Muscle of leg (tissue), 11 donors: ENCODE measurements around the gene TUB. TPM values are rescaled to one million over a fixed set of nuclear protein-coding genes. Genes with fewer than 3 reads are reported as not detected.

Experiments used
- DNase-seq: peaks from one replicate; pipeline ENCODE4 v3.0.0; 2013
- H3K27ac ChIP-seq: one replicate; pipeline ENCODE4 v1.5.1; 2013; ENCODE audit warnings: mild to moderate bottlenecking, low read length, control low read depth
- H3K27me3 ChIP-seq: one replicate; pipeline ENCODE4 v1.6.1; 2013; ENCODE audit warnings: low read length; ENCODE audit not compliant: control insufficient read depth, insufficient read depth
- H3K36me3 ChIP-seq: one replicate; pipeline ENCODE4 v1.6.1; 2013; ENCODE audit warnings: low read length; ENCODE audit not compliant: control insufficient read depth, insufficient read depth
- H3K4me1 ChIP-seq: one replicate; pipeline ENCODE4 v1.6.1; 2013; ENCODE audit warnings: low read length; ENCODE audit not compliant: control insufficient read depth, insufficient read depth
- H3K4me3 ChIP-seq: one replicate; pipeline ENCODE4 v1.5.1; 2013; ENCODE audit warnings: low read length, control low read depth
- H3K9me3 ChIP-seq: replicated peaks from 2 replicates; pipeline ENCODE4 v1.6.1; 2013; ENCODE audit warnings: low read depth, low read length; ENCODE audit not compliant: control insufficient read depth
- WGBS: methylation state at CpG from one replicate; pipeline ENCODE4 v1.1.5; 2013; ENCODE audit warnings: missing lambda C conversion rate; ENCODE audit not compliant: insufficient coverage; 5-methylcytosine and 5-hydroxymethylcytosine counted together
- polyA plus RNA-seq, 8 donors: library from polyadenylated mRNA; unstranded; fragments of 120-200 nt; gene quantifications; one replicate each; pipeline versions ENCODE4 v1.2.1 to v1.2.3, GENCODE V29; 2013; ENCODE audit warnings: inconsistent platforms in 1 of 8, low replicate concordance in 1 of 8; ENCODE audit not compliant: insufficient read length in 8 of 8, insufficient read depth in 1 of 8
- total RNA-seq: library from RNA; stranded (reverse); fragments of 120-200 nt; gene quantifications from one replicate; pipeline ENCODE4 v1.2.4, GENCODE V29; 2013

Gene TUB
- total and polyA plus RNA-seq, 9 donors: 9.5 to 20.3 (median 15.4) TPM

DNA sequence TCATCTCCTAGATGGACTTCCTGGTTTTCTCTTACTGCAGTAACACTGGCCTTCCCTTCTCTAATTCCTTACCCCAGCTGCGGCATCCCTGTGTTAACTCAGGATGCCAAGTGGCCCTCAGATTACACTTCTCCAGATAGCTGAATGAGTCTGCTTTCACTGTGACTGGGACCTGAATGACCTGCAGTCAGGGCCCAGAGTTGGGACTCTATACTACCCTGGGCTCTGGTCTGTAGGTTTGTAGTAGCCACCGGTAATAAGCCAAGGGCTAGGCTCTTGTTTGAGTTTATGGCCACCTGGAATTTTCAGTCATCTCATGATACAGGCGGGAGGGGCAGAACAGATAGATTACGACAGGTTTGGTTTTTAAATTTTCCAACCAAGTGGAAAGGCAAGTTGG lies 24.1 kb downstream of the TUB start:
- DNase-seq: no peak
- 100% methylated on average over 1 of the region's 4 CpGs for WGBS
- Histone ChIP-seq H3K4me1 (no peaks in the 10 kb centered on the region), H3K27ac (no peak overlapping the region), H3K27me3 (no peaks in the 10 kb centered on the region), H3K36me3 (peaks cover 31% of the 10 kb centered on the region), H3K4me3 (no peak overlapping the region), H3K9me3 (no peaks in the 10 kb centered on the region)

- Histone ChIP-seq H3K27ac (no peak overlapping the region), H3K36me3 (peaks cover 26% of the 10 kb centered on the region), H3K27me3 (no peaks in the 10 kb centered on the region), H3K4me1 (peaks cover 3% of the 10 kb centered on the region), H3K9me3 (no peaks in the 10 kb centered on the region), H3K4me3 (no peak overlapping the region)
- 67% methylated on average over 3 of the region's 3 CpGs for WGBS
- no peak for DNase-seq
These were observed 24.7 kb downstream of the TUB start for GRCh38 chr11:8105666-8106065.

- H3K4me3 ChIP-seq: no peak overlapping the region
- H3K27ac ChIP-seq: no peak overlapping the region
- 90% methylated on average over 2 of the region's 2 CpGs for WGBS
- H3K27me3 ChIP-seq: no peaks in the 10 kb centered on the region
- DNase-seq: no peak
- H3K36me3 ChIP-seq: peaks cover 16% of the 10 kb centered on the region
- H3K9me3 ChIP-seq: no peaks in the 10 kb centered on the region
- H3K4me1 ChIP-seq: peaks cover 4% of the 10 kb centered on the region
These were observed 25.7 kb downstream of the TUB start for GRCh38 chr11:8106679-8107078.

GRCh38 chr11:8107642-8108041 lies 26.6 kb downstream of the TUB start:
- H3K4me3 ChIP-seq: no peak overlapping the region
- peaks cover 4% of the 10 kb centered on the region for H3K4me1 ChIP-seq
- no peaks in the 10 kb centered on the region for H3K9me3 ChIP-seq
- peaks cover 7% of the 10 kb centered on the region for H3K36me3 ChIP-seq
- DNase-seq: no peak
- no peak overlapping the region for H3K27ac ChIP-seq
- no CpG with 5 or more reads among the region's 5 CpGs for WGBS
- no peaks in the 10 kb centered on the region for H3K27me3 ChIP-seq

GRCh38 chr11:8108421-8108820 lies 27.4 kb downstream of the TUB start:
- no CpG with 5 or more reads among the region's 2 CpGs for WGBS
- H3K27ac ChIP-seq: no peak overlapping the region
- no peak overlapping the region for H3K4me3 ChIP-seq
- H3K27me3 ChIP-seq: no peaks in the 10 kb centered on the region
- no peaks in the 10 kb centered on the region for H3K9me3 ChIP-seq
- peaks cover 4% of the 10 kb centered on the region for H3K4me1 ChIP-seq
- no peak for DNase-seq
- peaks cover 2% of the 10 kb centered on the region for H3K36me3 ChIP-seq

DNA sequence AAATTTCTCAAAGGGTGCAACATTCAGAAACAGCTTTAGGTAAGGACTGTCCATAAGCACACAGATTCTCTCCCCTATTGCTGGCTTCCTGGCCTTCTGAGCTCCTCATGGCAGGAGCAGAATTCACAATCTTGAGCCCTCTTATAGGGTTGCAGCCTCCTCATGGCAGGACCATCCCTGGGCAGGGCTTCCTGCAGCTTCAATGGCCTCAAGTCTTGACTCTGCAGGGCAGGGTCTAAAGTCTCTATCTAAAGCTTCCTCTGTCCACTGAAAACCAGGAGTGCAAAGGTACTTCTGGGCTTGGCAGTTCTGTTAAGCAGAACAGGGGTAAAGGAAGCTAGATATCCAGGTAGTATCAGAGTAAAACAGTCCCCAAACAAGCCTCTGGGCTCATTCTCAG lies 28.7 kb downstream of the TUB start:
- no peak overlapping the region for H3K4me3 ChIP-seq
- H3K4me1 ChIP-seq: peaks cover 4% of the 10 kb centered on the region
- peaks cover 2% of the 10 kb centered on the region for H3K9me3 ChIP-seq
- no peak for DNase-seq
- H3K27ac ChIP-seq: no peak overlapping the region
- H3K36me3 ChIP-seq: peaks cover 2% of the 10 kb centered on the region
- H3K27me3 ChIP-seq: no peaks in the 10 kb centered on the region

GRCh38 chr11:8110396-8110795 lies 29.4 kb downstream of the TUB start:
- 66% methylated on average over 4 of the region's 4 CpGs for WGBS
- DNase-seq: no peak
- peaks cover 2% of the 10 kb centered on the region for H3K36me3 ChIP-seq
- no peaks in the 10 kb centered on the region for H3K27me3 ChIP-seq
- peaks cover 4% of the 10 kb centered on the region for H3K9me3 ChIP-seq
- H3K4me3 ChIP-seq: no peak overlapping the region
- peaks cover 4% of the 10 kb centered on the region for H3K4me1 ChIP-seq
- H3K27ac ChIP-seq: no peak overlapping the region

DNA sequence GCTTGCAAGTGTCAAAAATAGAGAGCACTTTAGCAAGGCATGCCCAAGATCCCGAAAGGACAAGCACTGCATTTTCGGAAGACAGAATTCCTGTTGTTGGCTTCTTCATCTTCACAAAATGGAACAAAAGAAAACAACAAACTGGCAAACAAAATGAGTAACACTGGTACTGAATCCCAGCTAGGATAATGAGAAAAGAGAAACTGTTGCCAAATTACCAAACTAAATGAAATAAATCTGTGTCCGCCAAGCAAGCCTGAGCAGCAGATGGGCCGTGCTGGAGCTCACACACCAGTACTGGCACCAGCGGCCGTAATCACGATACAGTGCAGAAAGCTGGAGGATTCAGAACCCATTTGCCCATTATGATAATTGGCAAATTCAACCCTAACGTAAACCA lies 30.6 kb downstream of the TUB start:
- Histone ChIP-seq H3K27ac (no peak overlapping the region), H3K4me3 (no peak overlapping the region), H3K27me3 (no peaks in the 10 kb centered on the region), H3K9me3 (peaks cover 4% of the 10 kb centered on the region), H3K4me1 (peaks cover 4% of the 10 kb centered on the region), H3K36me3 (no peaks in the 10 kb centered on the region)
- no peak for DNase-seq
- WGBS: 86% methylated on average over 4 of the region's 8 CpGs

GRCh38 chr11:8122173-8122764 lies 41.3 kb downstream of the TUB start:
- H3K9me3 ChIP-seq: no peaks in the 10 kb centered on the region

DNA sequence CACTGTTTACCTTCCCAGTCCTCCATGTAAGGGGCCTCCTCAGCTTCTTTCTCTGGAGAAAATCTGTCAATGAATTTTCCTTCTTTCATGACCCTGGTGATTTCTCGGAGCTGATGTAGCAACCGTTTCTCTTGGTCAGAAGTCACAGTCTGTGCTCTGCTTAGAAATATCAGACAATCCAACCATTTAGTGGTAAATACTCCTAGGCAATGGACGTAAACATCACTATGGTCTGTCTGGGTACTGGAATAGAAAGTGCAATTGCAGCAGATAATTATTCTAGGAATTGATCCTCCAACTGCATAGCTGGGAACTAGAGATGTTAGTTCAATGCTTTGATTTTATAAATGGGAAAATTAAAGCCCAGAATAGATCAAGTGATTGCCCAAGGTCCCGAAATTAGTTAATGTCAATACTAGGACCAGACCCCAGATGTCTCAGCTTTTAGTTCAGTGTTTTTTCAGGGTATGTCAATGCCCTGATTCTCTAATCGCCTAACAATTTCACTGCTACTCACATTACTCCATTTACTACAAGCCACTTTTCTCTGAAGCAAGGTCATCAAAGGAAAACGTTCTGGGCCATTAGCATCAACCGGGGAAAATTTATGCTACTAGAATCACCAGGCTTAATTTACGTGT lies 45.8 kb downstream of the TUB start:
- no peak overlapping the region for H3K27ac ChIP-seq
- no peaks in the 10 kb centered on the region for H3K9me3 ChIP-seq
- no peaks in the 10 kb centered on the region for H3K4me1 ChIP-seq
- DNase-seq: no peak
- no peak overlapping the region for H3K4me3 ChIP-seq
- no peaks in the 10 kb centered on the region for H3K36me3 ChIP-seq
- 38% methylated on average over 1 of the region's 8 CpGs for WGBS
- no peaks in the 10 kb centered on the region for H3K27me3 ChIP-seq

More at GRCh38 chr11:8122173-8122764, 41.3 kb downstream of the TUB start:
- no peaks in the 10 kb centered on the region for H3K4me1 ChIP-seq
- no peak overlapping the region for H3K27ac ChIP-seq
- no peaks in the 10 kb centered on the region for H3K36me3 ChIP-seq
- no peaks in the 10 kb centered on the region for H3K27me3 ChIP-seq
- no peak for DNase-seq
- no peak overlapping the region for H3K4me3 ChIP-seq
- WGBS: no CpG with 5 or more reads among the region's 1 CpG

GRCh38 chr11:8127447-8127846 lies 46.4 kb downstream of the TUB start:
- no peak overlapping the region for H3K4me3 ChIP-seq
- no CpG with 5 or more reads among the region's 2 CpGs for WGBS
- H3K27me3 ChIP-seq: no peaks in the 10 kb centered on the region
- no peaks in the 10 kb centered on the region for H3K36me3 ChIP-seq
- H3K9me3 ChIP-seq: no peaks in the 10 kb centered on the region
- no peak overlapping the region for H3K27ac ChIP-seq
- H3K4me1 ChIP-seq: no peaks in the 10 kb centered on the region
- DNase-seq: no peak
